Right lobe of liver (tissue), 4 donors: ENCODE measurements around the gene PRXL2A.

Experiments
- CTCF ChIP-seq, 4 donors: fragments of 200-600 bp in 3 of 4; fragments of 450-650 bp in 1 of 4; IDR thresholded peaks; one replicate each; pipeline versions ENCODE4 v1.5.1 to v1.8.0; 2016 to 2022; ENCODE audit warnings: antibody characterized with exemption in 4 of 4, mild to moderate bottlenecking in 2 of 4
- POLR2A ChIP-seq: fragments of 450-650 bp; IDR thresholded peaks from one replicate; pipeline ENCODE4 v1.6.1; 2017; ENCODE audit warnings: antibody characterized with exemption, mild to moderate bottlenecking
- donor health status: DM: no; HTN: no; CAD: no.
- donor health status: DM: no; HTN: no; CAD: no.
- donor health status: DM: no; HTN: yes; CAD: no.

- TF ChIP-seq CTCF (IDR thresholded peaks at IDR 0.05) (no peak), POLR2A (no peak)
Measured at GRCh38 chr10:80392250-80392649, 16.1 kb upstream of the PRXL2A start.
